VCaP (cell line): Measurements from ENCODE around the gene IL4.

Experiments
- H3K27ac ChIP-seq: fragments of 450-650 bp; 2 replicates; pipeline ENCODE4 v1.5.1; 2017
- CTCF ChIP-seq: fragments of 450-650 bp; conservative IDR thresholded peaks from 2 replicates; pipeline ENCODE4 v1.5.1; 2017; ENCODE audit warnings: mild to moderate bottlenecking, moderate library complexity

The IL4 gene

GRCh38 chr5:132669966-132670882 lies 3.6 kb upstream of the IL4 start:
- no peak overlapping the region for H3K27ac ChIP-seq
- TF ChIP-seq CTCF = no peak

DNA sequence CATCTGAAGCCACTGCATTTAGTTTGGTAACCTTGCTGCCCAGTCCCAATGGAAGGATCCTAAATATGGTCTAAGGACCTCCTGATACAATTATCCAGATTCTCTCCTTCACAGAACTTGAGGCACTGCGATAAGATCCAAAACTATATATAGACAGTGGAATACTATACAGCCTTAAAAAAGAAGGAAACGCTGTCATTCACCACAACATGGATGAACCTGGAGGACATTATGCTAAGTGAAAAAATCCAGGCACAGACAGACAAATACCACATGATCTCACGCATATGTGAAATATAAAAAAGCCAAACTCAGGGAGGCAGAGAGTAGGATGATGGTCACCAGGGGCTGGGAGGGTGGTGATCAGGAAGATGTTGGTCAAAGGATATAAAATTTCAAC lies 2.8 kb upstream of the IL4 start:
- no peak for TF ChIP-seq CTCF
- H3K27ac ChIP-seq = no peak overlapping the region

- no peak overlapping the region for H3K27ac ChIP-seq
Measured at GRCh38 chr5:132673488-132673887, 301 bp upstream of the IL4 start.

GRCh38 chr5:132674671-132675506 lies 1.1 kb downstream of the IL4 start:
- TF ChIP-seq CTCF = no peak
- H3K27ac ChIP-seq = no peak overlapping the region

More at GRCh38 chr5:132673488-132673887, 301 bp upstream of the IL4 start:
- no peak for TF ChIP-seq CTCF

GRCh38 chr5:132675936-132676689 lies 2.3 kb downstream of the IL4 start:
- no peak for TF ChIP-seq CTCF
- no peak overlapping the region for H3K27ac ChIP-seq

DNA sequence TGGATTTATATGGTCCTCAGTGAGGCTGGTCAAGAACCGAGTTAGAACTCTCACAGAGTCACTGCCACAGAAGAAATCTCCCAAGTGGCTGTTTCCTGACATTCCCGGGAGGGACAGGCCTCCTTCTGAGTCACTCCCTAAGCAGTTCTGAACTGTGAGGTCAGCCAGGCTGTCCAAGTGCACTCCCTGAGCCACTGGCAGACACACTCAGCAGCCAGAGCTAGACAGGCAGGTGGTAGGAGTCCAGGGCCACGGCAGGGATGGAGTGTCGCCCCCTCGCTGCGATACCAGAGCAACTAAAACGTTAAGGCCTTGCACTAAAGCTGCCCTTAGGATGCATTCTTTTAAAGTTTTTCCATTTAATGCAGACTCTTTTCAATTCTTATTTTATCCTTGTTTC lies 3.4 kb downstream of the IL4 start:
- TF ChIP-seq CTCF = no peak
- H3K27ac ChIP-seq = no peak overlapping the region
